HepG2 (cell line): ENCODE measurements around the gene RELL1. TPM values are rescaled to one million over a fixed set of nuclear protein-coding genes. Genes with fewer than 3 reads are reported as not detected.

Source experiments
- ATAC-seq: fragments of 200-7000 bp; cut with Tn5 transposase; 3 replicates; pipeline ENCODE4 v1.9.1; 2020; ENCODE audit warnings: mild to moderate bottlenecking, moderate library complexity
- BruUV-seq: library from RNA; stranded (reverse); fragments of 400-500 nt; replicated peaks from 2 replicates; lab custom pipeline; 2021; lab: Mats Ljungman, UMichigan
- CTCF ChIA-PET: fragments of 300-600 bp; formaldehyde crosslinking; extraction: SDS; loops from one replicate; lab custom pipeline; 2021; ENCODE audit warnings: low total read pairs, inconsistent platforms, low intra/inter-chr PET ratio; lab: Yijun Ruan, JAX
- POLR2A ChIA-PET: fragments of 350-600 bp; sonication (Branson Sonifier 250); formaldehyde crosslinking; loops from one replicate; lab custom pipeline; 2020; ENCODE audit warnings: antibody characterized with exemption, inconsistent platforms; lab: Yijun Ruan, JAX
- DNase-seq: peaks from one replicate; pipeline ENCODE4 v3.0.0-alpha.2; 2015; ENCODE audit warnings: low spot score
- FAIRE-seq: peaks from 3 replicates; lab custom pipeline; 2011; peaks lifted over from hg19 to GRCh38; lab: Jason Lieb, UNC
- H2AFZ ChIP-seq: one replicate; pipeline ENCODE4 v1.6.1; 2011; ENCODE audit warnings: low read length, inconsistent platforms
- H3K27ac ChIP-seq: fragments of 300-600 bp; 3 replicates; pipeline ENCODE4 v1.8.0; 2011; ENCODE audit warnings: mixed run types, mild to moderate bottlenecking, mixed read lengths, low read length, inconsistent platforms; ENCODE audit not compliant: insufficient read depth; ENCODE audit errors: extremely low read length
- H3K27me3 ChIP-seq, 2 experiments: fragments of 200-600 bp in 1 of 2; 2 replicates in 1 of 2; 3 replicates in 1 of 2; pipeline versions ENCODE4 v1.6.0 to v1.8.0; 2011; ENCODE audit warnings: low read length in 2 of 2, mild to moderate bottlenecking in 2 of 2, moderate library complexity in 2 of 2, inconsistent platforms in 1 of 2; ENCODE audit not compliant: insufficient read depth in 2 of 2, control insufficient read depth in 1 of 2
- H3K36me3 ChIP-seq, 2 experiments: fragments of 200-600 bp in 1 of 2; replicated peaks in 1 of 2; 2 replicates in 1 of 2; 3 replicates in 1 of 2; pipeline versions ENCODE4 v1.5.1 to v1.8.0; 2011; ENCODE audit warnings: low read length in 2 of 2, inconsistent platforms in 1 of 2; ENCODE audit not compliant: insufficient read depth in 2 of 2, control insufficient read depth in 1 of 2
- H3K4me1 ChIP-seq: 2 replicates; pipeline ENCODE4 v1.5.1; 2012; ENCODE audit warnings: low read length, inconsistent platforms; ENCODE audit not compliant: insufficient read depth
- H3K4me2 ChIP-seq: 2 replicates; pipeline ENCODE4 v1.6.0; 2011; ENCODE audit warnings: low read depth, low read length, inconsistent platforms
- H3K4me3 ChIP-seq, 3 experiments: fragments of 200-600 bp in 1 of 3; sonication (generic), shearing (Covaris generic) in 1 of 3; replicated peaks in 1 of 3; 2 replicates each; pipeline ENCODE4 v1.5.1; 2011 to 2016; ENCODE audit warnings: low read length in 3 of 3, inconsistent platforms in 2 of 3, low read depth in 2 of 3, mild to moderate bottlenecking in 2 of 3, control low read depth in 1 of 3, mixed read lengths in 1 of 3; ENCODE audit not compliant: insufficient read depth in 1 of 3
- H3K79me2 ChIP-seq: one replicate; pipeline ENCODE4 v1.6.1; 2011; ENCODE audit warnings: low read length, inconsistent platforms; ENCODE audit not compliant: insufficient read depth
- H3K9ac ChIP-seq: 2 replicates; pipeline ENCODE4 v1.6.0; 2011; ENCODE audit warnings: mild to moderate bottlenecking, low read depth, low read length, inconsistent platforms; ENCODE audit not compliant: insufficient read depth
- H3K9me3 ChIP-seq: 2 replicates; pipeline ENCODE4 v1.5.1; 2012; ENCODE audit warnings: mild to moderate bottlenecking, low read length
- H4K20me1 ChIP-seq: 2 replicates; pipeline ENCODE4 v1.6.0; 2011; ENCODE audit warnings: inconsistent platforms, mild to moderate bottlenecking, low read length, moderate library complexity; ENCODE audit not compliant: insufficient read depth
- FOXP1 ChIP-seq, 2 experiments: fragments of 450-650 bp in 1 of 2; IDR thresholded peaks; 2 replicates each; pipeline ENCODE4 v1.6.1; 2017 to 2018; ENCODE audit warnings: antibody characterized with exemption in 1 of 2
- HNF1B ChIP-seq: sonication (generic); formaldehyde crosslinking; IDR thresholded peaks from 2 replicates; pipeline ENCODE4 v1.5.1; 2020; ENCODE audit warnings: mild to moderate bottlenecking, moderate library complexity, missing genetic modification reagents
- IRF2 ChIP-seq: IDR thresholded peaks from 2 replicates; pipeline ENCODE4 v1.6.1; 2018; ENCODE audit warnings: missing genetic modification reagents, missing compliant biosample characterization
- JUN ChIP-seq: sonication (generic); formaldehyde crosslinking; IDR thresholded peaks from 2 replicates; pipeline ENCODE4 v1.4.0; 2020; ENCODE audit warnings: mild to moderate bottlenecking, missing genetic modification reagents
- MEF2D ChIP-seq: sonication (generic); formaldehyde crosslinking; IDR thresholded peaks from 2 replicates; pipeline ENCODE4 v1.5.1; 2020; ENCODE audit warnings: mild to moderate bottlenecking, missing genetic modification reagents
- NFIC ChIP-seq: IDR thresholded peaks from 2 replicates; pipeline ENCODE4 v1.6.1; 2012; ENCODE audit warnings: mild to moderate bottlenecking, low read length, inconsistent platforms
- NR2F6 ChIP-seq, 2 experiments: IDR thresholded peaks; 2 replicates each; pipeline ENCODE4 v1.6.1; 2016; ENCODE audit warnings: antibody characterized with exemption in 1 of 2, mild to moderate bottlenecking in 1 of 2
- NRL ChIP-seq: sonication (generic); formaldehyde crosslinking; IDR thresholded peaks from 2 replicates; pipeline ENCODE4 v1.5.0; 2020; ENCODE audit warnings: missing genetic modification reagents, mild to moderate bottlenecking, moderate library complexity, borderline replicate concordance
- PHF21A ChIP-seq: sonication (generic); formaldehyde crosslinking; IDR thresholded peaks from 2 replicates; pipeline ENCODE4 v1.5.0; 2020; ENCODE audit warnings: mild to moderate bottlenecking, missing genetic modification reagents
- POGZ ChIP-seq: sonication (generic); formaldehyde crosslinking; IDR thresholded peaks from 2 replicates; pipeline ENCODE4 v1.4.0; 2020; ENCODE audit warnings: mild to moderate bottlenecking, missing genetic modification reagents
- RAD51 ChIP-seq: fragments of 450-650 bp; IDR thresholded peaks from 2 replicates; pipeline ENCODE4 v1.6.1; 2016; ENCODE audit warnings: borderline replicate concordance
- SIN3A ChIP-seq: IDR thresholded peaks from 2 replicates; pipeline ENCODE4 v1.6.1; 2011; ENCODE audit warnings: low read depth, mild to moderate bottlenecking, control low read depth, low read length, borderline replicate concordance
- SP1 ChIP-seq, 2 experiments: fragments of 450-650 bp in 1 of 2; sonication (generic) in 1 of 2; formaldehyde crosslinking in 1 of 2; IDR thresholded peaks; 2 replicates each; pipeline versions ENCODE4 v1.4.0 to v1.6.1; 2016 to 2020; ENCODE audit warnings: missing genetic modification reagents in 1 of 2
- STAT6 ChIP-seq: sonication (generic); formaldehyde crosslinking; IDR thresholded peaks from 2 replicates; pipeline ENCODE4 v1.4.0; 2020; ENCODE audit warnings: missing genetic modification reagents, mild to moderate bottlenecking, borderline replicate concordance
- ZNF207 ChIP-seq: fragments of 450-650 bp; IDR thresholded peaks from 2 replicates; pipeline ENCODE4 v1.6.1; 2016; ENCODE audit warnings: antibody characterized with exemption, borderline replicate concordance
- ZSCAN9 ChIP-seq: IDR thresholded peaks from 2 replicates; pipeline ENCODE4 v1.6.1; 2016; ENCODE audit warnings: borderline replicate concordance
- WGBS: methylation state at CpG from one replicate; pipeline ENCODE4 v1.1.6; 2017; ENCODE audit warnings: low lambda C conversion rate; 5-methylcytosine and 5-hydroxymethylcytosine counted together
- in situ Hi-C: cut with HindIII; loops from 2 replicates; pipeline ENCODE4 v1.10.0; 2017; ENCODE audit warnings: low pct_unique_long_range_greater_than_20kb; ENCODE audit not compliant: extremely low pct_ligation_motif_present
- intact Hi-C: fragments of 100-400 bp; cut with micrococcal nuclease; formaldehyde crosslinking; loops from one replicate; pipeline ENCODE4 v1.10.0; 2022; ENCODE audit not compliant: unreplicated experiment
- polyA plus RNA-seq, 8 experiments: library from polyadenylated mRNA; depleted of rRNA in 3 of 8; stranded (reverse) in 7 of 8; unstranded in 1 of 8; fragments of >200 nt; fragmentation: Illumina TruSeq in 4 of 8; extraction: Trizol in 4 of 8; gene quantifications; 2 replicates each; pipeline versions ENCODE4 v1.2.1 to v1.2.3, GENCODE V29; 2011 to 2016; ENCODE audit warnings: low read depth in 4 of 8, missing spikeins in 1 of 8, mixed read lengths in 1 of 8; ENCODE audit not compliant: insufficient read depth in 1 of 8
- total RNA-seq, 5 experiments: library from RNA; depleted of rRNA; stranded (reverse); fragments of >200 nt; fragmentation: Illumina TruSeq; extraction: Trizol; gene quantifications; 2 replicates each; pipeline ENCODE4 v1.2.3, GENCODE V29; 2016; ENCODE audit warnings: low read depth in 1 of 5
- TF ChIP-seq, protein P1 (sequence below): sonication (generic); formaldehyde crosslinking; conservative IDR thresholded peaks from 2 replicates; pipeline ENCODE4 v1.4.0; 2020; ENCODE audit warnings: mild to moderate bottlenecking, missing genetic modification reagents, moderate library complexity

The RELL1 gene
- total and polyA plus RNA-seq, 2 of the 13 experiments (the other 11 are each of a cell fraction or from before 2014, with no cell fraction given), result 8.4 to 58.4 TPM

- no peaks in the 10 kb centered on the region; a peak in 1 of 5 replicates for H3K36me3 ChIP-seq
- H4K20me1 ChIP-seq, result no peaks in the 10 kb centered on the region; the same call in 1 of the 2 replicates
- peak overlapping the region; percentile 84 for H3K4me2 ChIP-seq
- DNase-seq (peak; percentile 91), FAIRE-seq (peak; percentile 82), ATAC-seq (peak; percentile 84)
- intact Hi-C loops (loop anchor here (1.0 to 2.0 kb wide), 2 partner anchors 19 to 23 kb away; partner anchors contain the start of gene RELL1), in situ Hi-C loops (no loop called here)
- ChIA-PET CTCF (no interaction called here), POLR2A (interaction anchor here (0.6 to 4.0 kb wide), 4 partner anchors 10 to 65 kb away, joined by 4 to 28 read pairs (median 6); partner anchors contain the start of gene RELL1)
- H3K27ac ChIP-seq, result peak overlapping the region; percentile 83
- no peaks in the 10 kb centered on the region for H3K9me3 ChIP-seq
- H3K4me1 ChIP-seq, result peaks cover 92% of the 10 kb centered on the region
- WGBS, result 0% methylated on average over 7 of the region's 7 CpGs
- H3K79me2 ChIP-seq, result peaks cover 60% of the 10 kb centered on the region
- no peak overlapping the region for H2AFZ ChIP-seq
- peak overlapping the region; percentile 57 for H3K9ac ChIP-seq
- peak overlapping the region; percentile 10 to 51 (median 44) for H3K4me3 ChIP-seq
- BruUV-seq, result no TSS peak
- H3K27me3 ChIP-seq, result no peaks in the 10 kb centered on the region
- TF ChIP-seq, protein P1, sequence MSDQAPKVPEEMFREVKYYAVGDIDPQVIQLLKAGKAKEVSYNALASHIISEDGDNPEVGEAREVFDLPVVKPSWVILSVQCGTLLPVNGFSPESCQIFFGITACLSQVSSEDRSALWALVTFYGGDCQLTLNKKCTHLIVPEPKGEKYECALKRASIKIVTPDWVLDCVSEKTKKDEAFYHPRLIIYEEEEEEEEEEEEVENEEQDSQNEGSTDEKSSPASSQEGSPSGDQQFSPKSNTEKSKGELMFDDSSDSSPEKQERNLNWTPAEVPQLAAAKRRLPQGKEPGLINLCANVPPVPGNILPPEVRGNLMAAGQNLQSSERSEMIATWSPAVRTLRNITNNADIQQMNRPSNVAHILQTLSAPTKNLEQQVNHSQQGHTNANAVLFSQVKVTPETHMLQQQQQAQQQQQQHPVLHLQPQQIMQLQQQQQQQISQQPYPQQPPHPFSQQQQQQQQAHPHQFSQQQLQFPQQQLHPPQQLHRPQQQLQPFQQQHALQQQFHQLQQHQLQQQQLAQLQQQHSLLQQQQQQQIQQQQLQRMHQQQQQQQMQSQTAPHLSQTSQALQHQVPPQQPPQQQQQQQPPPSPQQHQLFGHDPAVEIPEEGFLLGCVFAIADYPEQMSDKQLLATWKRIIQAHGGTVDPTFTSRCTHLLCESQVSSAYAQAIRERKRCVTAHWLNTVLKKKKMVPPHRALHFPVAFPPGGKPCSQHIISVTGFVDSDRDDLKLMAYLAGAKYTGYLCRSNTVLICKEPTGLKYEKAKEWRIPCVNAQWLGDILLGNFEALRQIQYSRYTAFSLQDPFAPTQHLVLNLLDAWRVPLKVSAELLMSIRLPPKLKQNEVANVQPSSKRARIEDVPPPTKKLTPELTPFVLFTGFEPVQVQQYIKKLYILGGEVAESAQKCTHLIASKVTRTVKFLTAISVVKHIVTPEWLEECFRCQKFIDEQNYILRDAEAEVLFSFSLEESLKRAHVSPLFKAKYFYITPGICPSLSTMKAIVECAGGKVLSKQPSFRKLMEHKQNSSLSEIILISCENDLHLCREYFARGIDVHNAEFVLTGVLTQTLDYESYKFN (CRISPR knock-in tag), result peak; percentile 66; the same call in 1 of the 2 replicates
- TF ChIP-seq NRL (CRISPR knock-in tag) (no peak), MEF2D (no peak), POGZ (CRISPR knock-in tag) (peak; percentile 69), SP1 (IDR thresholded peaks at IDR 0.05) (no peak), SP1 (CRISPR knock-in tag; IDR thresholded peaks at IDR 0.05) (0 out of 2 replicates have a peak, but pooled peaks have one; percentile 17), ZSCAN9 (0 out of 2 replicates have a peak, but pooled peaks have one; percentile 58), NR2F6 (IDR thresholded peaks at IDR 0.05) (peak; percentile 66), NR2F6 (CRISPR knock-in tag; IDR thresholded peaks at IDR 0.05) (peak; percentile 83), NFIC (peak; percentile 59; the same call in 1 of the 2 replicates), PHF21A (CRISPR knock-in tag) (peak; percentile 66), STAT6 (CRISPR knock-in tag) (no peak), HNF1B (CRISPR knock-in tag) (peak; percentile 66; the same call in 1 of the 2 replicates), FOXP1 (IDR thresholded peaks at IDR 0.05) (no peak), FOXP1 (CRISPR knock-in tag; IDR thresholded peaks at IDR 0.05) (peak; percentile 79), IRF2 (peak; percentile 53; the same call in 1 of the 2 replicates), RAD51 (no peak), ZNF207 (no peak), SIN3A (0 out of 2 replicates have a peak, but pooled peaks have one; percentile 51), JUN (0 out of 2 replicates have a peak, but pooled peaks have one; percentile 44)
Observed at GRCh38 chr4:37663552-37663951, 22.6 kb downstream of the RELL1 start.
